NCI-H1436 (cell line): ENCODE results near the gene ANXA9.

ENCODE experiments used
- DNase-seq: peaks from one replicate; lab custom pipeline; 2025; lab: John Stamatoyannopoulos, UW

The ANXA9 gene

DNA sequence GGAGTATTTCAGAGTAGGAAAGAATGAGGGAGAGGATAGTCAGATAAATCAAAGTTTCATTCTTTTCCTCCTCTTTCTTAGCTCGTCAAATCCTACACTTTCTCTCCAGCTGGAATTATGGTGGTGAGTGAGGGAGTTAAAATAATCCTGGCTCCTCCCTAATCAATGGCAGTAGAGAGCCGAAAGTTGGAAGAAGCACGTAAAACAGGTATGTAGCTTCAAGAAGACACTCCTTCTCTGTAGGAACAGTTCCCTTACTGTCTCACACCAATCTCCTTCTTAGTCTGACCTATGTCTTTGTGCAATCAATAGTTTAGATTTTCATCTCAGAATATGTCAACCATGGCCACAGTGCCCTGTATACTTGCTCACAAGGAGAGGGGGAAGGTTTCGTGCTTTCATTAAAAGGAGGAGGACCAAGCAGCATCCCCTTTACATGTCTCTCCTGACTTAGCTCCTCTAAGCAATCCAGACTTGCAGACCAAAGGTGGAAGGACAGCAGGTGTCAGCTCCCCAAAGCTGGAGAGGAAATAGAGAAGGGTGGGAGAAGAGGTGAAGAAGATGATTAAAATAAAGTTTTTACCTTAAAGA is 23.7 kb downstream of the ANXA9 start:
- DNase-seq: no peak

DNA sequence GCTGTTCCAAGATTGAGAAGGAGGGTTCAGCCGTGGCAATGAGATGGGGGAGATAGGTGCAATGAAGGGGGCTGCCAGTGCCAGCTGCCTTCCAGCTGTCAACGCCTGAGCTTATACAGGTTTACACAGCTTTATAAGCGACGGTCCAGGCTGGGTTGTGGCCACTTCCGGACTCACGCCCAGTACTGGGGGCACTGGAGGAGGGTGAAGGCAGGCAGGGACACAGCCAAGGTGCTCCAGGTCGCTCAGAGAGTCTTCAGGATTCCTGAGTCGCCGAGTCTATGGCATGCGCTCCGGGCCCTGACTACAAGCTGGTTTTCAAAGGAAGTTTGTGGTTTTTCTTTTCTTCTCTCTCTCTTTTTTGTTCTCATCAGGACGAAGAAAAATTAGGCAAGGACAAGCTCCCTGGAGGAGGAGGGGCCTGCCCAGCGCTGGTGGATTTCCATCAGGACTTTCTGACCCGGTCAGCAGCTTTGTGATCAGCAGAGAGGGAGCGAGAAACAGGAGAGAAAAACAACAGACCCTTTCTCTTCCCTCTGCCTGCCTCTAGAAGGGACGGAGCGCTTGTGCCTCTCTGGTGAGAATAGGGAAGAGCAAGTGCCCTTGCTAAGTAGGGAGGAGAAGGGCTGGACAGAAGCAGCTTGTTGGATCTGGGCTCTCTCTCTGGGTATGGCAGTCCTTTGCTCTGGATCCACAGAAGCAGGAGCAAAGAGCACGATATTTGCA is 24.4 kb downstream of the ANXA9 start, which contains the start of gene MINDY1:
Gene MINDY1, minus strand, starts transcription at position 576 of the 726 bp plus-strand sequence. CDS start 4,285 bp downstream, outside the sequence.
- peak; percentile 66 for DNase-seq

DNA sequence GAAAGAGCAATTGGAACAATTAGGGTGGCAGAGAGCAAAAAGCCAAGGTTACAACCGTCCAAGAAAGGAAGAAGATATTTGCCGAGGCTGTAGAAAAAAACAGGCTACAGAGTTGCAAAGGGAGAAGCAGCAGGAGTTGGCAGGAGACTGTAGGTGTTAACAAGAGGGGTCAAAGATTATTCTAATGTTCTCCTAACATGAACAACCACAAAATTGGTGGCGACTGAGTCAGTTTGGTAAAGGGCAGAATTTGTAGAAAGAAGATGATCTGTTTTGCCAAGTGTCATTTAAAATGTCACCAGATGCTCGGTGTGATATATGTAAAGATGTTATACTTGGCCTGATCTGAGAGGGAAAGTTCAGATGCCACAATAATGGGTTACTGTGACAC is 25.8 kb downstream of the ANXA9 start:
- DNase-seq: no peak

DNA sequence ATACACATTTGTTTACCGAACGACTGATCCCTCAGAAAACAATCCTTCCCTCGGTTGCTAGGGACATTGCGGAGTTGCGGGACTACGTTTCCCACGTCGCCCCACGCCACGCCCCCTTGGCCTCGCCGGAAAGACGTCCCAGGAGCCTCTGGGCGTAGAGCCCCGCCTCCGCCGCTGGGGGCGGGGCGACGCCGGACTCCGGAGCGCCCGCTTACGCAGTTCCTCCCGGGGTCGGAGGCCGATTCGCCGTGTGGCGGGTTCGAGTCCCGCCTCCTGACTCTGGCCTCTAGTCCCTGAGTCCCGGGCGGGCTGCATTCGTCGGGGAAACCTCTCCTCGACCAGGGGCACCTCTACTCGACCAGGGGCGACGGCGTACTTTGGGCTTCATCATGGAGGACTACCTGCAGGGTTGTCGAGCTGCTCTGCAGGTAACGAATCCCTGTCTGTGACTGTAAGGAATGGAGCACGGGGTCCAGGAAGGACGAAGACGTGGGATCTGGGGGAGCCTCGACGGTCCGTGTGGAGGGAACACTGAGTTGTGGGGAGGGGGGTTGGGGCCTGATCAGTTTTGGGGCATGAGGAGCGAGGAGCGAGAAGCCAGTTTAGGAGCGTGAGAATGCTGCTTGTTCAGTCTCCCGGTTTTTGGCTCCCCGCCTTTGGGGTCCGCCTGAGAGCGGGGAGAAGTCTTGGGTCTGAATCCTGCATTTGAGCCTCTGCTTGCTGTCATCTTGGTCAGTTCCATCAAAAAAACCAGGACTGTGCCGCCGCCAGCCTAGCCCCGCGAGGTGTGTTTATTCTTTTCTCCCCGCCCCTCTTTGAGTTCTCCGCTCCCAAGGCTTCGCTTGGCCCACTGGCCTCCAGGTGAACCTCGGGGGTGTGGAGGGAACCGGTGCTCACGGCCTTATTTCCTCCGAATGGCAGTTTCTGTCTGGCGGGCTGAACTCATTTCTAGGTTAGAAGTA is 26.4 kb downstream of the ANXA9 start, which contains the start of gene PRUNE1:
Gene PRUNE1, plus strand, starts transcription at position 206 of the 962 bp plus-strand sequence. Its CDS starts 184 bp downstream, at position 390.
- DNase-seq: peak; percentile 97

DNA sequence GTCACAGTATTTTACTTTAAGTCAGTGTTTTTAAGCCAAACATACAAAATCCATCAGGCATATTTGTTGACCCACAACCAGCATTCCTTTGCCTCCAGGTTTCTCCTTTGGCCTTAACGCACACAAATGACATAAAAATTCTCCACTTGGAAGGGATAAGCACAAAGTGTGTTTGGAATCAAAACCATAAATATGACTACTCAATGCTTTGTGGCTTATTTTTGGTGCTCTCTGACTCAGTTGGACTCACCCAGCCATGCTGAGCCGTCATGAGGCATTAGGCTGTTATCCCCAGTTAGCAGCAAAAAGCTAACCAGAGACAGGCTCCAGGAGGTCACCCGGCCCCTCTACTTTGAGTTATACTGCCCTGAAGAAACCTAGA is 27.1 kb downstream of the ANXA9 start:
- DNase-seq: no peak

DNA sequence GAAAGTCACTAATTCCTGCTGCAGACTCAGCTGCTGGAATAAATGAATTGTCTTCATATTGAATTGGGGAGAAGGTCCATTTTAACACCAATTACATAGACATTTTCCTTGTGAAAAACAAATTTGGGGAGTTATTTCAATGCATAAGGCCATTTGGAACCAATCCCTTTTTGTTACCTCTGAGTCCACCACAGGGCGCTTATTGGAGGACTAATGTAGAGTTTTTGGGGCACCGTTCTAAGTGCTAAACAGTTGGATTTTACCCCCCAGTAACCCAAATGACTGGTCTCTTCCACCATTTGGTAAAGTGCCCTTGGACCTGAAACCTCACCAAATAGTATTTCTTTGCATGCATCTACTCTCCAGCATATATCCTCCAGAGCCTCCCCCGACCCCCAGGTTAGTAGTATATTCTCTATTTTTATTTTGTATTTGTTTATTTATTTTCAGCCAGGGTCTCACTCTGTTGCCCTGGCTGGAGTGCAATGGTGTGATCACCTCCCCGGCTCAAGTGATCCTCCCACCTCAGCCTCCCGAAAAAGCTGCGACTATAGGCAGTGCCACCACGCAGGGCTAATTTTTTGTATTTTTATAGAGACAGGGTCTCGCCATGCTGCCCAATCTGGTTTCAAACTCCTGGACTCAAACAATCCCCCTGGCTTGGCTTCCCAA is 27.7 kb downstream of the ANXA9 start:
- no peak for DNase-seq

DNA sequence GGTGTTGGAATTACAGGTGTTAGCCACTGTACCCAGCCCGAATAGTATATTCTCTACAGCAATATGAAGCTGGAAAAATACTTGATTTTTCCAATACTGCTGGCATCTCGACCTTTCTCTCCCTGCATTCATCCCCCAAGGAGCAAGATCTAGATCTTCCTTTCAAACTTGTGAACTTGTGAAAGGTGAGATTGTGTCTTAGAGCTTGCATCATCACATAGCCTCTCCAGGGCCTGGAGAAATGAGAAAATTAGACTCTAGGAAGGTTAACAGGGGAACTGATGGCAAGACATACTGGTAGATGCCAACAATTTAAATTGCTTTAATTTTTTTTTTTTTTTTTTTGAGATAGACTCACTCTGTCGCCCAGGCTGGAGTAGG is 28.2 kb downstream of the ANXA9 start:
- DNase-seq: no peak

DNA sequence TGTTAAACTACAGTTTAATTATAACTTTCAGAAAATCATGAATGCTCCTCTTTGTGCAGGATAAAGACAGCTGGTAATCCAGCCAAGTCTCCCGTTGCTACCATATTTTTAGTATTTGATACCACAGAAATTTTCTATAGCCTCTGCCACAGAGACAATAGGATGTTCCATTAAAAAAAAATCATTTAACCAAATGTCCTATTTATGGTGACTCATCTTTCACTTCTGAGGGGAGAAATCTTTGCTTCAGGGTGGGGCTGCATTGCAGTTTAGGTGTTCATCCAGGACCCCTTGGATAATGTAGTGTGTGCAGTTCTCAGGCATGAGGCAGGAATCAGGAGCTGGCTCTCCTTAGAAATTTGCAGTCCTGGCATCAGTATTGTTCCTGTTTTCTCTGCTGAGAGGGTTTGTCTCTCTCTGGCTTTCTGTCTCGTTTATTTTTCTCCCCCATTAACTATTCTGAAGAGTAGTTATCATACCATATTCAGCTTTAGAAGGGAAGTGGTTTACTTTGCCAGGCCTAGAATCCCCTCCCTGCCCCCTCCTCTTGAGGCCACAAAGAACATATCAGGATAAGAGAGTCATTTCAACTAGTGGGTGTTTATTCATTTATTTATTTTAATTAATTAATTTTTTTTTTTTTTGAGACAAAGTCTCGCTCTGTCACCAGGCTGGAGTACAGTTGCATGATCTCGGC is 29.2 kb downstream of the ANXA9 start:
- no peak for DNase-seq

DNA sequence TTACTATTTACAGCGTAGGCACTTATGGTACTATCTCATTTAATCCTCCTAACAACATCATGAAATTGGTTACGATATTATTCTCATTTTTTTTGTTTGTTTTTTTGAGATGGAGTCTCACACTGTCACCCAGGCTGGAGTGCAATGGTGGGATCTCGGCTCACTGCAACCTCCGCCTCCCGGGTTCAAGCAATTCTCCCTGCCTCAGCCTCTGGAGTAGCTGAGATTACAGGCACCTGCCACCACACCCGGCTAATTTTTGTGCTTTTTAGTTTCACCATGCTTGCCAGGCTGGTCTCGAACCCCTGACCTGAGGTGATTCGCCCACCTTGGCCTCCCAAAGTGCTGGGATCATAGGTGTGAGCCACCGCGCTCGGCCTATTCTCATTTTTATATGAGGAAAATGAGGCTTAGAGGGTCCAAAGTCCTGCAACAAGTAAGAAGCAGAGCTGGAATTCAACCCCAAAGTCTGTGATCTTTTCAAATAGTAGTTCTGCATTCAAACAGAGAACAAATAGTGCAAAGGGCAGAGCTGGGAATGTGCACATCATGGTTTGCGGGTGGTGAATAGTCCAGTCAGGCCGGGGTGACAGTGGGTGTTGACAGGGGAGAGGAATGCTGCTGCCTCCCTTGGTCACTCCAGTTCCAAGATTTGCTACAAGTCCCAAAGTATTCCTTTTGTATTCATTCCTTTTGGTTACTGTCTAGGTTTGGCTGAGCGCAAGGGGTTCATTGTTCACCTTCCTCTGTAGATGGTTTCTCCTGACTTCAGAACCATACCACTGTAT is 30.8 kb downstream of the ANXA9 start:
- no peak for DNase-seq

DNA sequence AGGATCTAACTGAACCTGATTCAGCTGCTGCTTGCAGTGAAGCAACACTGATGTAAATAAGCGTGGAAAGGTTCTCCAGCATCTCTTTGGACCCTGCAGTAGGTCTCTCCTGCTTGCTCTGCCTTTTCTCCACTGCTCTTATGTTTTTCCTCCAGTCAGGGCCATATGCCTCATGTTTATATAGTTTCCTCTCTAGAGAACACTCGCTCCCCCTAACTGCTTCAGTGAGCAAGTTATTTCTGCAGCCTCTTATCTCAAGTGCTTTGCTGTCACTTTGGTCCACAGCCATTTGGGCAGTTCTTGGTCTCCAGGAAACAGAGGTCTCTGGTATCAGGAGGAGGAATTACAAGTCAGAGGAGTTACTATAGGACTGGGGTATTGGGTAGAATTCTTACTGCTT is 31.4 kb downstream of the ANXA9 start:
- DNase-seq: no peak

DNA sequence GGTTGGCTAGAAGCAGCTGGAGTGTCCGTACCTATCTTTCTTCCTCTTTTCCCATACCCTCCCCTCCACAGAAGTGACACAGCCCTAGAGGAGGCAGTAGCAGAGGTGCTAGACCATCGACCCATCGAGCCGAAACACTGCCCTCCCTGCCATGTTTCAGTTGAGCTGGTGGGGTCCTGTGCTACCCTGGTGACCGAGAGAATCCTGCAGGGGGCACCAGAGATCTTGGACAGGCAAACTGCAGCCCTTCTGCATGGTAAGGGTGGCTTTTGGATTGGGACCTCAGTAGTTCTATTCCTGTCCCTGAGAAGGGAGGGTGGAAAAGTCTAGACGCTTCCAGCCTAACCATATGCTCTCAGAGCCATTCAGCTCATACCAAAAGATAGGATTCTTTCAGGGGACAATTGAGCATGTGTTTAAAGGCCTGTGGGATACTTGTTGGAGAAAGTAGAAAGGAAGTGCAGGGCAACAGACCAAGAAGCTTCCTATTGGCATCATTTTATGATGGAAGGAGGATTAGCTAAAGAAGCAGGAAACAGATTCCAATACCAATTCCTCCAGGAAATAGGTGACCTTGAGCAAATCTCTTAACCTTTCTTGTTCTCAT is 42.6 kb downstream of the ANXA9 start:
- DNase-seq: peak; percentile 55

DNA sequence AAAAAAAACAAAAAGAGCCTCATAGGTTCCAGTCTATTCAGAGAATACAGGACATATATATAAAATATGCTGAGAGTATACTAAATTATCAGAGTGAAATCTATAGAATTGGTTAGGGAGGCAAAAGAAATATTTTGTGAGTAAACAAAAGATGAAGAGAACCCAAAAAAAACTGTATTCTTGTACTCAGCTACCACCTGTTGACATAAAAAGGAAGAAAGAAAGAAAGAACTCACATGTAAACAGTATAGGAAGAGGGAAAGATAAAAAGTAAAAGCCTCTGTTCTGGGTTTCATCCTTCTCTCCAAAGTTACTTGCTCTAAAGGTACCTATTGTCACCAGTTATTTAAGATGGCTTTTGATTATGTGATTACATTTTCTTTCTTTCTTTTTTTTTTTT is 44.4 kb downstream of the ANXA9 start:
- no peak for DNase-seq

DNA sequence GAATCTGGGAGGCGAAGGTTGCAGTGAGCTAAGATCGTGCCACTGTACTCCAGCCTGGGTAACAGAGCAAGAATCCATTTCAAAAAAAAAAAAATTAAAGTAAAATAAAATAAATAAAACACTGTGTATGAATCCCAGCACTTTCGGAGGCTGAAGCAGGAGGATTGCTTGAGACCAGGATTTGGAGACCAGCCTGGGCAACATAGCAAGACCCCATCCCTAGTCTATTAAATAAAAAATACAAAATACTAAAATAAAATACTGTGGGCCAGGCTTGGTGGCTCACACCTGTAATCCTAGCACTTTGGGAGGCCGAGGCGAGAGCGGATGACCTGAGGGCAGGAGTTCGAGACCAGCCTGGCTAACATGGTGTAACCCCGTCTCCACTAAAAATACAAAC is 50.1 kb downstream of the ANXA9 start:
- no peak for DNase-seq

DNA sequence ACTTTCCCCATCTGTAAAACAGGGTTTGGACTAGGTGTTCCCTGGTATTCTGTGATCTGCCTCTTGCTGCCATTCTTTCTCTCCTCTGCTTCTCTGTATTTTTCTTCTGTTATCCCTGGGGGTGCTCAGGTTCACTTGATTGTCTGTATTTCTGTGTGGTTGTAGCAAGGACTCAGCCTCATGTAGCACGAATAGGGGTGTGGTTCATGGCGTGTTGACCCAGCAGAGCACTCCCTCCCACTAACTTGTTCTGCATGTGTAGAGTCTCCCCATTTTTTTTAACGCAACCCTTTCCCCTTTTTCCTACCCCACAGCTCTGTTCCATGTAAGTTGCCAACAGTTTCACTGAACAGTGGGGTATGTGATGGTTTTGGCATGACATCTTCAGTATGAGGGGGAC is 53.1 kb downstream of the ANXA9 start:
- DNase-seq: no peak

DNA sequence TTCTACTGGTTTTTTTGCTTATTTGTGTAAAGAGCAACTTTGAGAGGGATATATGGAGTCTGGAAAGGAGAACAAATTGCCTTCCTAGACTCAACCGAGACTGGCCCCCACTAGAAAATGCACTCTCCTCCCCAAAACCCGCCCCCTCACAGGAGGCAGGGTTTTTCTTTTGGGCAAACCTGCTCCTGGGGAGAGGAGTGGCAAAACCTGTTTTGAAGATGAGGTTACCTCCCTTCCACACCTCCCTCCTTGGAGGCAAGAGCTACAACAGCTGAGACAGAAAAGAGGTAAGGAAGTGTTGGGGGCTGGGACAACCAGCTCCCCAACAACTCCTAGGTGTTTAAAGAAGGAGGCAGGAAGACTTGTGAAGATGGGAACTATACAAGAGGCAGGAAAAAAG is 54.3 kb downstream of the ANXA9 start, which contains the start of gene BNIPL:
Gene BNIPL, plus strand, starts transcription at position 231 of the 400 bp plus-strand sequence. Its CDS starts 140 bp downstream, at position 371.
- DNase-seq: no peak

DNA sequence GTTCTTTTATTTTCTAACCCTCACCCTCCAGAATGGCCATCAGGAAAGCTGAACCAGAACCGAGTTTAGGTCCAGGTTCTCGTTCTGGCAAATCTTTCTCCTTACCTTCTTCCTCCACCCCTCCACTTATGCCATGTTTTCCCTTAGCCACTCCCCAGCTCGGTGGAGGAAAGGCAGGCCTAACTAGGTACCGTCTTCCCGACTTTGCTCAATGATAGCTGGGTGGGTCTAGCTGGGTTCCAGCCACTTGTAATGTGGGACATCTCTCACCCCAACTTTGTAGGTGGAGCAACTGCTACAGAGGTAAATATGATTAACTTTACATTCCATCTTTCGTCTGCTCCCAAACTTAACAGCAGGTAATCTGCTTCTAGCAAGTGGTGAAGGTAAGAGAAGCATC is 54.9 kb downstream of the ANXA9 start:
- no peak for DNase-seq

DNA sequence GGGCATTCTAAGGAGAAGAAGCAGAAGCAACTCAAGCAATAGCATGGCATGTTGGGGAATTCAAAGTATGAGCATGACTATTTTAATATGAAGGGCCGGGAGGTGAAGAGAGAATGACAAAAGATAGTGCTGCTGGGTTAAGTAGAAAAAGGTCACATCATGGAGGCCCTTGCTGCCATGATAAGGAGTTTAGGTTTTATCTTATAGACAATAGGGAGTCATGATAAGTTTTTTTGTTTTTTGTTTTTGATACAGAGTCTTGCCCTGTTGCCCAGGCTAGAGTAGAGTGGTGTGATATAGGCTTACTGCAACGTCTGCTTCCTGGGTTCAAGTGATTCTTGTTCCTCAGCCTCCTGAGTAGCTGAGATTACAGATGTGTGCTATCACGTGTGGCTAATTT is 57.4 kb downstream of the ANXA9 start:
- DNase-seq: no peak

DNA sequence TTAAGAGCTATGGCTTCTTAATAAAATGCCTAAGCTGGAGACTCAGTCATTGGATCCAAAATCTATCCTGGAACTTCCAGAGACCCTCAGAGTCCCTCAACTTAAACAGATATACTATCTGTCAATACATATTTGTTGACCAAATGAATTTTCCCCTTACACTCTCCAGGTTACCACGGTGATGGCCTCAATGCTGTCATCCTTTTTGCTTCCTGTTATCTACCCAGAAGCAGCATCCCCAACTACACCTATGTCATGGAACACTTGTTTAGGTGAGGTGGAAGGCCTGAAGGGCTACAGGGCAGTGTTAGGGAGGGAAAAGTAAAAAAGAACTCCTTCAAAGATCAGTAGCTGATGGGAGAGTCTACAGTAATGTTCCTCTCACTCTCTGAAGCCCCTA is 61.1 kb downstream of the ANXA9 start:
- no peak for DNase-seq
